Activated CD8-positive, alpha-beta memory T cell treated with anti-CD3 and anti-CD28 coated beads, Interleukin-2, amount 10 ng/mL, durations not matched to agents 7 days and 5 days (primary cell): Measurements from ENCODE around the gene COPA. TPM values are rescaled to one million over a fixed set of nuclear protein-coding genes. Genes with fewer than 3 reads are reported as not detected.

Source experiments
- ATAC-seq: fragments of 150-1000 bp; cut with Tn5 transposase; one replicate; pipeline ENCODE4 v1.10.0; 2021; ENCODE audit warnings: moderate library complexity
- CTCF ChIA-PET: fragments of 350-600 bp; sonication (Branson Sonifier 250); formaldehyde crosslinking; loops from one replicate; lab custom pipeline; 2021; ENCODE audit warnings: antibody characterized with exemption; lab: Charles Lee
- DNase-seq: peaks from one replicate; pipeline ENCODE4 v3.0.0-alpha.2; 2020
- H3K27ac Mint-ChIP-seq: one replicate; pipeline ENCODE4 v1.8.0; 2021; ENCODE audit warnings: mild to moderate bottlenecking, mixed read lengths
- H3K27me3 Mint-ChIP-seq: one replicate; pipeline ENCODE4 v1.8.0; 2021; ENCODE audit warnings: mixed read lengths
- H3K36me3 Mint-ChIP-seq: one replicate; pipeline ENCODE4 v1.8.0; 2021; ENCODE audit warnings: mild to moderate bottlenecking, mixed read lengths
- H3K4me1 Mint-ChIP-seq: one replicate; pipeline ENCODE4 v1.8.0; 2021; ENCODE audit warnings: mixed read lengths
- H3K4me3 Mint-ChIP-seq: one replicate; pipeline ENCODE4 v1.8.0; 2021; ENCODE audit warnings: mild to moderate bottlenecking, moderate library complexity, mixed read lengths
- H3K9me3 Mint-ChIP-seq: one replicate; pipeline ENCODE4 v1.8.0; 2022; ENCODE audit warnings: low read depth, mixed read lengths
- total RNA-seq, 2 experiments: library from RNA; stranded (reverse); gene quantifications; one replicate each; pipeline ENCODE4 v1.2.3, GENCODE V29; 2021

Gene COPA
- total RNA-seq, 2 experiments from 2014 or later: 138 to 139 TPM

DNA sequence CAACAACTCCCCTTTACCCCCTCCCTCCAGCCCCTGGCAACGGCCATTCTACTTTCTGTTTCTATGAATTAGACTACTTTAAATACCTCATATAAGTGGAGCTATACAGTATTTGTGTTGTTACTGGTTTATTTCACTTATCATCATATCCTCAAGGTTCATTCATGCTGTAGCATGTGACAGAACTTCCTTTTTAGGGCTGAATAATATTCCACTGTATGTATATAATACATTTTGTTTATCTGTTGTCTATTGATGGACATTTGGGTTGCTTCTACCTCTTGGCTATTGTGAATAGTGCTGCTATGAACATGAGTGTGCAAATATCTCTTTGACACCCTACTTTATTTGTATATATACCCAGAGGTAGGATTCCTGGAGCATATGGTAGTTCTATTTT lies 26.0 kb upstream of the COPA start:
- no peaks in the 10 kb centered on the region for H3K36me3 Mint-ChIP-seq
- H3K27me3 Mint-ChIP-seq: no peaks in the 10 kb centered on the region
- CTCF ChIA-PET: no interaction called here
- H3K4me1 Mint-ChIP-seq: peaks cover 2% of the 10 kb centered on the region
- H3K4me3 Mint-ChIP-seq: no peak overlapping the region
- no peak for ATAC-seq
- no peaks in the 10 kb centered on the region for H3K9me3 Mint-ChIP-seq
- no peak for DNase-seq
- H3K27ac Mint-ChIP-seq: no peak overlapping the region

DNA sequence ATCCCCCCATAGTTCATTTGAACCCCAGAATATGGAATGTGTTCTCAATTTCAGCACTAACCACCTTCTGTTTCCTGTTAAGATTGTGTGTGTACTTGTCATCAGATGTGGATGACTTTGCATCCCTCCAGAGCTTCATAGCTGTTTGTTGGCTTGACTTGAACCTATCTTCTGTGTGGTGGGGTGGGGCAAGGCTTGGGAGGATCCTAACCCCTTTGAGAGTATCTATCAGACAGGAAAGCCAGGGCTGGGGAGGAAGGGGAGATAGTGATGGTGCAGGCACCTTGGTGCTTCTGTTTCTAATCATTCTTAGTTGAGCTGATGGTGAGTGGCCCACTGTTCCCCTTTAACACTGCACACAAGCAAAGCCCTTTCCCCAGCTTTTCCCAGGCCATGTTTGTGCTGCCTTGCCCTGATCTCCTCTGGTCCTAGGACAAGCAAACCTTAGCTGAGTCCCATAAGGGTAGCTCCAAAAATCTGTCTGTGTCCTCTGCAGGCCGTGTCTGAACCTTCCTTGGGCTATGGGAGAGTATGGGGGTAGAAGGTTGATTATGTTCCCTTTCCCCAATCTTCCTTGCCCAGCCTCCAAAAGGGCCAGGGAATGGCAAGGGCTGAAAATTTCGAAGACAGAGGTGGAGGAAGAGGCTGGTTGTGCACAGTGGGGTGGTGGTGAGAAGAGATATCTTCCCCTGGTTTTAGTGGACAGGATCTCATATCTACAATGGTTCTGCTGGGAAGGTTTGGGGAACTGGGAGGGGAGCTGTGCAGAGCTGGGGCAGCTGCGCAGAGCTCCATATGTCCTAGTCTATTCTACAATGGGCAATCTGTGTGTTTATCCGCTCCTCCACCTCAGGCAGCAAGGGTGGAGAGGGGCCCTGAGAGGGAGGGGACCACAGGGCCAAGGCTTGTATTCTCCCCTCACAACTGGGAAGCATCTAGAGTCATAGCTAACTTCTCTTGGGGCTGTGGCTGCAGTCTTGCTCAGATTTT lies 25.2 kb upstream of the COPA start:
- H3K4me1 Mint-ChIP-seq: peaks cover 2% of the 10 kb centered on the region
- peak; percentile 33 for ATAC-seq
- H3K36me3 Mint-ChIP-seq: no peaks in the 10 kb centered on the region
- no peak for DNase-seq
- H3K27me3 Mint-ChIP-seq: no peaks in the 10 kb centered on the region
- peak overlapping the region; percentile 22 for H3K27ac Mint-ChIP-seq
- no peak overlapping the region for H3K4me3 Mint-ChIP-seq
- H3K9me3 Mint-ChIP-seq: no peaks in the 10 kb centered on the region
- CTCF ChIA-PET: interaction anchor here (1.1 to 5.8 kb wide), 3 partner anchors 8 to 14 kb away, joined by 3 to 25 read pairs (median 4); no protein-coding TSS in a partner anchor

DNA sequence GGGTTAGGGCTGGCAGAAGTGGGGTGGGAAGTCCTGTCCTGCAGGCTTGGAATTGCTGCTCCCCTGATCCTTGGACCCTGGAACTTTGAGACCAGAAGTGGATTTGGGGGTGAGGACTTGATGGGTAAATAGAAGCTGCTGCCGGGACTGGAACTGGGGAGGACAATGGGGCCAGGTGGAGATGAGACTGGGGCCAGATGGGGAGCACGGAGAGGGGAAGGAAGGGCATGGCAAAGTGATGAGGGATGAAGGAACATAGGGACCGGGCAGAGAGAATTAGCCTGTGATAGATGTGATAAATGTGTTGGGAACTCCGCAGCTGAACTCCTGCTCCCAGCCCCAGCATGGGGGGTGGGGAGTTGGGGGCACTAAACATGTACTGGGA lies 24.5 kb upstream of the COPA start:
- CTCF ChIA-PET: interaction anchor here (0.5 to 5.8 kb wide), 4 partner anchors 9 to 623 kb away, joined by 3 to 25 read pairs (median 4); no protein-coding TSS in a partner anchor
- peaks cover 2% of the 10 kb centered on the region for H3K4me1 Mint-ChIP-seq
- no peaks in the 10 kb centered on the region for H3K36me3 Mint-ChIP-seq
- H3K27me3 Mint-ChIP-seq: no peaks in the 10 kb centered on the region
- DNase-seq (no peak), ATAC-seq (no peak)
- no peak overlapping the region for H3K4me3 Mint-ChIP-seq
- no peak overlapping the region for H3K27ac Mint-ChIP-seq
- no peaks in the 10 kb centered on the region for H3K9me3 Mint-ChIP-seq

DNA sequence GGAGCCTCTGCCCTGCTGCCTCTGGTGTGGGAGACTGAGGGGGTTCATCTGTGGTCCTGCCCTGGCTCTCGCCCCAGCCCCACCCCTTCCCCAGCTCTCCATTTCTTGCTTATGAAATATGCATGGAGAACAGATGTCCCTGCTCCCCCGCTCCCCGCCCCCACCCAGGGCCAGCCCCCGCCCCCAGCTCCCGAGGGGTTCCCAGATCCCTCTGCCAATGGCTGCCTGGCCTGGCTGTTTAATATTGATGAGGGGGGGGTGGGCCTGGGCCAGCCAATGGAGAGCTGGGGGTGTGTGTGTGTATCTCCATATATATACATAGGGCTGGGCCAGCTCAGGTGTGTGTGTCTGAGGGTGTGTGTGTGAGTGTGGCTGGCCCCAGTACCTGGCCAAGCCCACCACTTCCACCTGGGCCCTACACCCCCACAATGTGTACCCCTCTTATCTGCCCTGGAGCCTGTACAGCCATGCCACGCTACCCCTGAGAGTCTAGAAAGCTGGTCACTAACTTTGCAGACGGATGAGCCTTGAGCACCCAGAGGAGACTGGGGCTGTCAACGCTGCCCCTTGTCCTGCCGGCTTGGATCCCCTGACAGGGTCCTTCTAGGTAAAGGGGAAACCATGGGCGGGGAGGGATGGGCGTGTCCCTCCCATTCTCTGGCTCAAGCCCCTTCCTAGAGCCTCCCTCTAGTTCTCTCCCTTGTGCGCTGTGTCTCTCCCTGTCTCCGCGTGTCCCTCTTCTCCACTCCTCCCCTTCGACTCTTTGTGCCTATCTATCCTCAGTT lies 23.9 kb upstream of the COPA start, which contains the start of gene NHLH1:
TSS of gene NHLH1 (plus strand) at position 341 of the 785 bp plus-strand sequence. CDS start 3,661 bp downstream, outside the sequence.
- DNase-seq (no peak), ATAC-seq (no peak)
- peaks cover 2% of the 10 kb centered on the region for H3K4me1 Mint-ChIP-seq
- no peaks in the 10 kb centered on the region for H3K36me3 Mint-ChIP-seq
- no peak within 1 kb of the TSS for H3K4me3 Mint-ChIP-seq
- H3K27ac Mint-ChIP-seq: peak within 1 kb of the TSS; percentile 22
- CTCF ChIA-PET: interaction anchor here (0.5 to 5.8 kb wide), 5 partner anchors 9 to 623 kb away, joined by 3 to 25 read pairs (median 4); no protein-coding TSS in a partner anchor
- no peaks in the 10 kb centered on the region for H3K9me3 Mint-ChIP-seq
- no peaks in the 10 kb centered on the region for H3K27me3 Mint-ChIP-seq

DNA sequence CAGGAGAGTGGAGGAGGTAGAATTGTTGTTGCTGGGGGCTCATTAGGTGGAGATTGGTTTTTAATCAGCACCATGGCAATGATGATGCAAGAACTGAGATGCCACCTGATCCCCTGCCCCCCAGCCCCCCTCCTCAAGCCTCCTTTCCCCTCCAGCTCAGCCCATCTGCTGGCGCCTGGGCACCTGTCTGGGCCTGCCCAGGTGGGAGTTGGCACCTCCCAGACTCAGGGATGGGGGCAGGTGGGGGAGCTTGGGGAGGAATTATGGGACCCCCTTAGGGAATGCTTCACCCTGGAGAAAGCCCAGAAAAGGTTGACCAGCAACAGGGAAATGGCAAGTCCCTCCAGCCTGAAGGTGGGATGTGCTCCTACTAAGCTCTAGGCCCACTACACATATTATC lies 22.3 kb upstream of the COPA start:
- CTCF ChIA-PET: interaction anchor here (1.3 to 5.8 kb wide), 2 partner anchors 11 to 74 kb away, joined by 4 to 25 read pairs; no protein-coding TSS in a partner anchor
- Mint-ChIP-seq H3K4me3 (no peak overlapping the region), H3K4me1 (peaks cover 2% of the 10 kb centered on the region), H3K27me3 (no peaks in the 10 kb centered on the region), H3K27ac (no peak overlapping the region), H3K9me3 (no peaks in the 10 kb centered on the region), H3K36me3 (no peaks in the 10 kb centered on the region)
- DNase-seq: peak; percentile 14
- ATAC-seq: no peak

DNA sequence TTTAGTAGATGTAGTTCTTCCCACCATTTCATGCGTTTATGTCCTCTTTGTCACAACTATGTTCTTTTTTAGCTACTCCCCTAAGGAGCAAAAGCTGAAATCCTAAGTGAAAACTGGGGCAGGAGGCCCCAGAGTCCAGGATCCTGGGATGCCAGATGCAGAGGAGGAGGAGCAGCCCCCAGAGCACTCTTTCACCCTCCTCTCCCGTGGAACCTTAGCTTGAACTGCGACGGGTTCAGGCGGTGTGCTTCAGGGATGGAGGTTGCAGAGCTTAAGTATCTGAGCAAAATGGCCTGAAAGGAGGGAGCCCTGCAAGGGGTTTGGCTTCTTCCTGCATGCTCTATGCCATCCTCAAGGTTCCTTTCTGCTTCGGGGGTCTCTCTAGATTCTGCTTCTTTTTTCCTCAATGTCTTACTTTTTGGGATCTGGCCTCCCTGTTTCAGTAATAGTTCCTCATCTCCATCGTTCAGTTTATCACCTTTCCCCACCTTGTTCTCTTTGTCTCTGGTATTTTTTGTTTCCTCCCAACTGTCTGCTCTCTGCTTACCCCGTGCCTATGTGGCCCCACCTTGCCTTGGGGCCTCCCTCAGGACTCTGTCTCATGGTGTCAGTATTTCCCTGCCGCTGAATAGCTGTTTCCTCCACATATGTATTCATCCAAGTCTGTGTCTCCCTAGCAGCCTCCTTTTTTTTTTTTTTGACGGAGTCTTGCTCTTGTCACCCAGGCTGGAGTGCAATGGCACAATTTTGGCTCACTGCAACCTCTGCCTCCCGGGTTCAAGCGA lies 21.1 kb upstream of the COPA start:
- peaks cover 3% of the 10 kb centered on the region for H3K36me3 Mint-ChIP-seq
- no peak overlapping the region for H3K27ac Mint-ChIP-seq
- DNase-seq: peak; percentile 15
- ATAC-seq: no peak
- no peaks in the 10 kb centered on the region for H3K9me3 Mint-ChIP-seq
- H3K4me3 Mint-ChIP-seq: no peak overlapping the region
- CTCF ChIA-PET: interaction anchor here (0.7 to 5.8 kb wide), 6 partner anchors 10 to 114 kb away, joined by 3 to 25 read pairs (median 3); no protein-coding TSS in a partner anchor
- peaks cover 2% of the 10 kb centered on the region for H3K4me1 Mint-ChIP-seq
- H3K27me3 Mint-ChIP-seq: no peaks in the 10 kb centered on the region

DNA sequence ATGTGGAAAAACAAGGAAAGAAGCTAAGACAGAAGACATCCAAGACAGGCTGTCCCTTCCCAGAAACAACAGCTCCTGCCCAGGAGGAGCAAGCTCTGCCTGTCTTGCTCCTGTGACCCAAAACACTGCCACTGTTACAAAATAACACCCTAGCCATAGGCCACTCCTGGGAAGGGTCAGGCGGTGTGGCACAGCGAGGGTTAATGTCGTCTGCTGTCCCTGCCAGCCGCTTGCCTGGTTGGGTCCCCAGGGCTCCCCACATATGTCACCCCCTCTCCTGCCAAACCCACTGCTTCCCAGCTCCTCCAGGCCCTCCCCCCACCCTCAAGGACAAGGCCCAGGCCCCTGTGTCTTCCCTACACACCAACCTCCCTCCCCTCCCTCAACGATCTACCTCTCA lies 20.0 kb upstream of the COPA start:
- Mint-ChIP-seq H3K27ac (no peak overlapping the region), H3K4me3 (no peak overlapping the region), H3K9me3 (no peaks in the 10 kb centered on the region), H3K36me3 (peaks cover 4% of the 10 kb centered on the region), H3K4me1 (peaks cover 2% of the 10 kb centered on the region), H3K27me3 (no peaks in the 10 kb centered on the region)
- peak; percentile 33 for DNase-seq
- no peak for ATAC-seq
- CTCF ChIA-PET: interaction anchor here (1.1 to 5.8 kb wide), 2 partner anchors 8 to 13 kb away, joined by 4 to 25 read pairs; no protein-coding TSS in a partner anchor

DNA sequence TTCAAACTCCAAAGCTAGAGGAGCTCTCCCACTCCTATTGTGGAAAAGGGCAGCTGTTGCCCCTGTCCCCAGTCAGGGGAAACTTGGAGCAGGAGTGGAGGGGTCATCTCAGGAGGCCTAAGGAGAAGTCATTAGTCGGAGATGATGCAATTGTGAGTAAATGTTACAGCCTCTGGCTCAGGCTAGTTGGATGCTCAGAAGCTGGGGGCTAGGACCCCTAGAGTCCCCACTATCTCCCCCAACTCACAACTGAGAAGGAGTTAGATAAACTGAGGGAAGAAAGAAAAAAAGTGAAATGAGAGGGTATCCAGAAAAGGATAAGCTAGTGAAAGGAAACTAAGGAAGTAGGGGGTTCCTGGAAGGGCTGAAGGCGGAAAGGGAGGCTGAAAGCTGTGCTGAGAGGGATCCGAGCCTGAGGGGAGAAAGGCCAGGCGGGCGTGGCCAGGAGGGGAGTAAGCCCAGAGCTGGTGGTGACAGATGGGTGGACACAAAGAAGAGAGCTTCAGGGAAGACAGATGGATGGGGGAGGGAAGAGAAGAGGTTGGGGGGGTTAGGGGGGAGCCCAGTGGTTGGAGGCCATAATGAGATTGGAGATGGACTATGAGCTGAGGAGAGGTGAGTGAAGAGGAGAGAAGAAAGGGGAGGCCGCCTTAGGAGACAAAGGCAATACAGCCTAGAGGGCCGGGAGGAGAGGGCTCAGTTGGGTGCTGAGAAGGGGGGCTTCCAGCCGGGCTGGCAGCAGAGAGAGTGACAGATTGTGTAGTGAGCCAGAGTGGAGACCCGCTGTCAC lies 19.3 kb upstream of the COPA start:
- H3K36me3 Mint-ChIP-seq: peaks cover 8% of the 10 kb centered on the region
- ATAC-seq (no peak), DNase-seq (no peak)
- H3K4me1 Mint-ChIP-seq: no peaks in the 10 kb centered on the region
- no peaks in the 10 kb centered on the region for H3K27me3 Mint-ChIP-seq
- H3K4me3 Mint-ChIP-seq: no peak overlapping the region
- CTCF ChIA-PET: interaction anchor here (1.1 to 5.8 kb wide), 2 partner anchors 8 to 14 kb away, joined by 4 to 25 read pairs; no protein-coding TSS in a partner anchor
- H3K9me3 Mint-ChIP-seq: no peaks in the 10 kb centered on the region
- H3K27ac Mint-ChIP-seq: no peak overlapping the region

DNA sequence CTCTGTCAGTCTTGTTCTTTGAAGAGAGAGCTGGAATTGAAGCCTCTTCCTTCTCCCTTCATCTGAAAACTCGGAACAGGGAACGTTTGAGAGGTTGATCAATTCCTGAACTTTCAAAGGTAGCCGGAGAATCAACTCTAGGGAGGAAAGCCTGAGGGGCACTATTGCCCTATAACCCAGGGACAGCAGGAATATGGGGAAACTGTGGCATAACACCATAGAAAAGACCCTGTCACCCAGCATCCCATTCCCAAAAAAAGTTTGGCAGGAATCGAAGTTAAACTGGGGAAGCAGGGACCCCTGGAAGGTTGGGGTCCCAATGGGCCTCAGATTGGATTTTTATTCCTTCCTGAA lies 18.7 kb upstream of the COPA start:
- Mint-ChIP-seq H3K27ac (no peak overlapping the region), H3K4me3 (no peak overlapping the region), H3K27me3 (no peaks in the 10 kb centered on the region), H3K36me3 (peaks cover 11% of the 10 kb centered on the region), H3K9me3 (no peaks in the 10 kb centered on the region), H3K4me1 (no peaks in the 10 kb centered on the region)
- ATAC-seq: no peak
- no peak for DNase-seq
- CTCF ChIA-PET: no interaction called here

DNA sequence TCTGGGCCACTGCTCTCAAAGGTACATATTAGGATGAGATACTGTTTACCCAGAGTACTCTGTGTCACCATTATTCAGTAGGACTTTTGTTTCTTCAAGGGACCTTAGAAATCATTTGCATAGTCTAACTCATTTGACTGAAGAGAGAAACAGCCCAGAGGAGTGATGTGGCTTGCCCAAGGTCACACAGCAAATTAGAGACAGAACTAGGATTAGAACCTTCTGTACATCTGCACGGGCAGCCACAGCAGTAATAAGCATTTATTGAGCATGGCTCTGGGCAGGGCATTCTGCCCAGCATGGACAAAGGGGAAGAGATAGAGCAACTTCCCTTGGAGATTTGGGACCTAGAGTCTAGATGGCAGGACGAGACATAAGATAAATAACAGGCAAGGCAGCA lies 18.1 kb upstream of the COPA start:
- Mint-ChIP-seq H3K27ac (no peak overlapping the region), H3K36me3 (peaks cover 15% of the 10 kb centered on the region), H3K9me3 (no peaks in the 10 kb centered on the region), H3K27me3 (no peaks in the 10 kb centered on the region), H3K4me3 (no peak overlapping the region), H3K4me1 (no peaks in the 10 kb centered on the region)
- CTCF ChIA-PET: interaction anchor here (1.1 kb wide), 1 partner anchor 10 kb away, joined by 3 read pairs; no protein-coding TSS in a partner anchor
- peak; percentile 21 for DNase-seq
- ATAC-seq: no peak

DNA sequence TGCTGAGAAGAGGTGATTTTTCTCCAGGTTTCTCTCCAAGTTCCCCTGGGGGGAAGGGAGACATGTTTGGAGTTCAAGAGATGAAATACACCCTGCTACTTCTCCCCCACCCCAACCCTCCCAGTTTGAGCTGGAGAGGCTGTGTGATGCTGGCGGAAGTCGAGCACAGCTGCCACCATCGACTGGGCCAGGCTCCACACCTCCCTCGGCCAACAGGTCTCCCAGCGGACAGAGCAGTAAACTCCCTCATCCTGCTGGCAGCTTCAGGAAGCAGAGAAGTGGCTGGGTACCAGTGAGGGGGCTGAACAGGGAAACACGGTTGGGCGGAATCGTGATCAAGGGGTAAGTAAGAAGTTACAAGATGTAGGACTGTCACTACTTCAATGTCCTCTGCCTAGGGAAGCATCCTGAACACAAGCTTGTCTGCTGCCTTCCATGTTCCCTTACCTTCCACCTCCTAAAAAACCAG lies 17.2 kb upstream of the COPA start:
- peaks cover 19% of the 10 kb centered on the region for H3K36me3 Mint-ChIP-seq
- H3K4me1 Mint-ChIP-seq: no peaks in the 10 kb centered on the region
- CTCF ChIA-PET: interaction anchor here (1.0 to 1.1 kb wide), 2 partner anchors 9 to 16 kb away, joined by 3 read pairs; no protein-coding TSS in a partner anchor
- no peak overlapping the region for H3K27ac Mint-ChIP-seq
- DNase-seq (no peak), ATAC-seq (no peak)
- no peaks in the 10 kb centered on the region for H3K9me3 Mint-ChIP-seq
- H3K27me3 Mint-ChIP-seq: no peaks in the 10 kb centered on the region
- H3K4me3 Mint-ChIP-seq: no peak overlapping the region
